Hepatocyte (in vitro differentiated cells): ENCODE data around the gene LRMDA. TPM values are rescaled to one million over a fixed set of nuclear protein-coding genes. Genes with fewer than 3 reads are reported as not detected.

Source experiments
- DNase-seq: peaks from one replicate; pipeline ENCODE4 v3.0.0-alpha.2; 2016; ENCODE audit warnings: low spot score
- H2AFZ ChIP-seq: fragments of 200-600 bp; sonication (generic); 2 replicates; pipeline ENCODE4 v1.6.0; 2016; ENCODE audit warnings: antibody characterized with exemption, mild to moderate bottlenecking
- H3K27ac ChIP-seq: fragments of 200-600 bp; sonication (generic); 2 replicates; pipeline ENCODE4 v1.5.1; 2016; ENCODE audit warnings: mild to moderate bottlenecking
- H3K27me3 ChIP-seq: fragments of 200-600 bp; sonication (generic); 2 replicates; pipeline ENCODE4 v1.6.1; 2016
- H3K36me3 ChIP-seq: fragments of 200-600 bp; sonication (generic); replicated peaks from 2 replicates; pipeline ENCODE4 v1.5.1; 2016; ENCODE audit warnings: low read depth; ENCODE audit not compliant: insufficient read depth
- H3K4me1 ChIP-seq: fragments of 200-600 bp; sonication (generic); 2 replicates; pipeline ENCODE4 v1.5.1; 2016; ENCODE audit warnings: mild to moderate bottlenecking, moderate library complexity; ENCODE audit not compliant: insufficient read depth
- H3K4me2 ChIP-seq: fragments of 200-600 bp; sonication (generic); 2 replicates; pipeline ENCODE4 v1.6.0; 2016
- H3K4me3 ChIP-seq: fragments of 200-600 bp; sonication (generic); 2 replicates; pipeline ENCODE4 v1.5.1; 2016; ENCODE audit warnings: mild to moderate bottlenecking
- H3K79me2 ChIP-seq: fragments of 200-600 bp; sonication (generic); 2 replicates; pipeline ENCODE4 v1.6.0; 2017; ENCODE audit warnings: mild to moderate bottlenecking
- H3K9me2 ChIP-seq: fragments of 200-600 bp; sonication (generic); replicated peaks from 2 replicates; pipeline ENCODE4 v1.6.0; 2017; ENCODE audit warnings: mild to moderate bottlenecking; ENCODE audit not compliant: insufficient read depth
- H3K9me3 ChIP-seq: fragments of 200-600 bp; sonication (generic); 2 replicates; pipeline ENCODE4 v1.5.1; 2016; ENCODE audit warnings: low read depth, mild to moderate bottlenecking
- H4K20me1 ChIP-seq: fragments of 200-600 bp; sonication (generic); 2 replicates; pipeline ENCODE4 v1.6.0; 2016; ENCODE audit warnings: mild to moderate bottlenecking; ENCODE audit not compliant: insufficient read depth, poor library complexity, severe bottlenecking
- EZH2 ChIP-seq: fragments of 200-600 bp; sonication (generic); IDR thresholded peaks from 2 replicates; pipeline ENCODE4 v1.6.1; 2016; ENCODE audit warnings: antibody characterized with exemption, mild to moderate bottlenecking, borderline replicate concordance
- EZH2phosphoT487 ChIP-seq: fragments of 200-600 bp; sonication (generic); IDR thresholded peaks from one replicate; pipeline ENCODE4 v1.6.1; 2018; ENCODE audit warnings: antibody characterized with exemption, mild to moderate bottlenecking, low read depth, moderate library complexity; ENCODE audit not compliant: unreplicated experiment, severe bottlenecking
- WGBS: methylation state at CpG from one replicate; pipeline ENCODE4 v1.1.6; 2016; ENCODE audit warnings: low lambda C conversion rate; ENCODE audit errors: missing lambda C conversion rate; 5-methylcytosine and 5-hydroxymethylcytosine counted together
- polyA plus RNA-seq: library from polyadenylated mRNA; unstranded; fragments of >200 nt; fragmentation: Nextera tagmentation; extraction: Ambion mirVana; gene quantifications from 2 replicates; pipeline ENCODE4 v1.2.1, GENCODE V29; 2016
- total RNA-seq: library from RNA; depleted of rRNA; stranded (reverse); fragments of >200 nt; gene quantifications from 2 replicates; pipeline ENCODE4 v1.2.3, GENCODE V29; 2014
- TF ChIP-seq, protein P1 (sequence below): fragments of 200-600 bp; sonication (generic); IDR thresholded peaks from 2 replicates; pipeline ENCODE4 v1.5.1; 2016; ENCODE audit warnings: antibody characterized with exemption, mild to moderate bottlenecking; ENCODE audit not compliant: poor library complexity

LRMDA gene
- total and polyA plus RNA-seq, 2 experiments from 2014 or later: 5.6 to 15.7 TPM

DNA sequence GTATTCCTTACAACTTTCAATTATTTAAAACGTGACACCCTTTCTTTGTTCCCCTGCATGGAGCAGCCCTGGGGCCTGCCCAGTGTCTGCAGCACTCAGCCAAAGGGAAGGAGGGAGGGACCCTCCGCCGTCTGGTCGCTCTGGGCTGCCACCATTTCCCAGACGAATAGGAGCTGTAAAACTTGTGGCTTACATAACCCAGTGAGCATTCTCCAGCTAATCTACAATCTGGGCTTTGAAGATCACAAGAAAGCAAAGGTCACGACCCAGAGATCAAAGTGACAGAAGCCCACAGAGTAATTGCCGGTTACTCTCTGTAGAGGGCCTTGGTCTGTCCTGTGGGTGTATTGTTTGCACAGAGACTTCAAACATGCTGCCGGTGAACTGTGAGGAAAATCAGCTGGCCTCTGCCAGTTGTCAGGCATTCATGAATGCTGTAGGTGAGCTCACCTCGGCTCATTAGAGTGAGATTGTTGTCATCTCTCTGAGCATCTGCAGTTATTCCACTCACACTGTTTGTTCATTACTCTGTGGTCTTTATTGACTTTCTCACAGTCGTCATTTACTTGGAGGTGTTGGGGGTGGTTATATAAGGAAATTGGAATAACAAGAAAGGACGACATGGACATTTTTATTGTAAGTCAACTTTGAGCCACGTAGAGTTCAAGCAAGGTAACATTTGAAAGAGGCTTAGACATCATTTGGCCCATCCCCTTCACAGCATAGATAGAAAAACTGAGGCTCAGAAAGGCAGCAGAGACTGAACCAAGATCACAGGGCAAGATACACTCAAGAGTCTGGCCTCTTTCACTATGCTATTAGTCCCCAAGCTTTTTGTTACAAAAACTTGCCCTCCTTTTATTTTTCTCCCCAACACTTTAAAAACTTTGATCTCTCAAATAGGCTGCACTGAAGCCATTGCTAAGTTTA lies 619.8 kb downstream of the LRMDA start:
- no peaks in the 10 kb centered on the region for H3K9me2 ChIP-seq
- peak overlapping the region; percentile 3 for H3K4me2 ChIP-seq
- WGBS: 19% methylated on average over 12 of the region's 12 CpGs
- TF ChIP-seq, protein P1, sequence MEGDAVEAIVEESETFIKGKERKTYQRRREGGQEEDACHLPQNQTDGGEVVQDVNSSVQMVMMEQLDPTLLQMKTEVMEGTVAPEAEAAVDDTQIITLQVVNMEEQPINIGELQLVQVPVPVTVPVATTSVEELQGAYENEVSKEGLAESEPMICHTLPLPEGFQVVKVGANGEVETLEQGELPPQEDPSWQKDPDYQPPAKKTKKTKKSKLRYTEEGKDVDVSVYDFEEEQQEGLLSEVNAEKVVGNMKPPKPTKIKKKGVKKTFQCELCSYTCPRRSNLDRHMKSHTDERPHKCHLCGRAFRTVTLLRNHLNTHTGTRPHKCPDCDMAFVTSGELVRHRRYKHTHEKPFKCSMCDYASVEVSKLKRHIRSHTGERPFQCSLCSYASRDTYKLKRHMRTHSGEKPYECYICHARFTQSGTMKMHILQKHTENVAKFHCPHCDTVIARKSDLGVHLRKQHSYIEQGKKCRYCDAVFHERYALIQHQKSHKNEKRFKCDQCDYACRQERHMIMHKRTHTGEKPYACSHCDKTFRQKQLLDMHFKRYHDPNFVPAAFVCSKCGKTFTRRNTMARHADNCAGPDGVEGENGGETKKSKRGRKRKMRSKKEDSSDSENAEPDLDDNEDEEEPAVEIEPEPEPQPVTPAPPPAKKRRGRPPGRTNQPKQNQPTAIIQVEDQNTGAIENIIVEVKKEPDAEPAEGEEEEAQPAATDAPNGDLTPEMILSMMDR: no peak
- TF ChIP-seq EZH2phosphoT487 (no peak), EZH2 (no peak)
- H3K79me2 ChIP-seq: no peaks in the 10 kb centered on the region
- no peaks in the 10 kb centered on the region for H4K20me1 ChIP-seq
- H3K27me3 ChIP-seq: no peaks in the 10 kb centered on the region
- H3K4me1 ChIP-seq: peaks cover 16% of the 10 kb centered on the region
- no peak overlapping the region for H3K4me3 ChIP-seq
- H3K27ac ChIP-seq: peak overlapping the region; percentile 32
- H2AFZ ChIP-seq: no peak overlapping the region
- no peaks in the 10 kb centered on the region for H3K36me3 ChIP-seq
- no peaks in the 10 kb centered on the region for H3K9me3 ChIP-seq
- peak; percentile 64 for DNase-seq

DNA sequence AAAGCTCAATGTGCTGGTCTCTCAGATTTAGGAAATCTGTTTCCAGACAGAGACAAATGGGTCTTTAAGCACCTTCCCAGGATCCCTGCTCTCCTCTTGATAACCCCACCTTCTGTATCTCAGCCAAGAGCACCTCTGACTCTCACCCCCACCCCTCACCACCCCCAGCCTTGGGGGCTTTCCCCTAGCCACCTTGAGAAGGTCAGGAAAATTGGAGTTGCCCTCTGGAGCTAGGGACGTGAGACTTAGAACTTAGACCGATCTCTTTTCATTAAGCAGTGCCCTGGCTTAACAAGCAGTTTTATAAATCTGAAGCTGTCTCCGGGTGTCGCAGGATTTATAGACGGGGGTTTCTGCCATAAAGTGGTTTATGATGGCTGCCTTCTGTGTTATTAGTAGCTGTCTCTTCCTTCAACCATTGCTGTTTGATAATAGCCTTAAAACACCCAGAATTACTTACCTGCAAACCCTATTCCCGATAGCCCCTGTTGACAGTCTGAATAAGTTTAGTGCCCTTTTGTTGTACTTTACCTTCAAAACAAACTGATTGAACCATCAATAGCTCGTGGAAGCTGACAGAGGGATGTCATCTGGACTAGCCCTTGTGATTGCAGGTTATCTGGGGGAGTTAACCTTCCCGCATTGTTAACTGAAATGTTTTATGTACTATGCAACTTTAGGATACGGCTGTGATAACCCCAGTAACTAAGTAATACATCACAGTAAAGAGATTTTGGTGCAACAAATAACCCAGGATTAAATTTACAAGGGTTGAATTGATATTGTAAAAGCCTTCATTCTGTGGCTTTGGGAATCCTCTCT lies 621.5 kb downstream of the LRMDA start:
- no peak for DNase-seq
- H3K27me3 ChIP-seq: no peaks in the 10 kb centered on the region
- no peak overlapping the region for H3K4me3 ChIP-seq
- peaks cover 16% of the 10 kb centered on the region for H3K4me1 ChIP-seq
- no peak overlapping the region for H2AFZ ChIP-seq
- no peaks in the 10 kb centered on the region for H4K20me1 ChIP-seq
- no peak overlapping the region for H3K27ac ChIP-seq
- no peaks in the 10 kb centered on the region for H3K9me3 ChIP-seq
- H3K79me2 ChIP-seq: no peaks in the 10 kb centered on the region
- H3K4me2 ChIP-seq: peak overlapping the region; percentile 13
- H3K36me3 ChIP-seq: no peaks in the 10 kb centered on the region
- 16% methylated on average over 9 of the region's 9 CpGs for WGBS
- H3K9me2 ChIP-seq: no peaks in the 10 kb centered on the region
- TF ChIP-seq, protein P1: no peak
- TF ChIP-seq EZH2phosphoT487 (no peak), EZH2 (no peak)

DNA sequence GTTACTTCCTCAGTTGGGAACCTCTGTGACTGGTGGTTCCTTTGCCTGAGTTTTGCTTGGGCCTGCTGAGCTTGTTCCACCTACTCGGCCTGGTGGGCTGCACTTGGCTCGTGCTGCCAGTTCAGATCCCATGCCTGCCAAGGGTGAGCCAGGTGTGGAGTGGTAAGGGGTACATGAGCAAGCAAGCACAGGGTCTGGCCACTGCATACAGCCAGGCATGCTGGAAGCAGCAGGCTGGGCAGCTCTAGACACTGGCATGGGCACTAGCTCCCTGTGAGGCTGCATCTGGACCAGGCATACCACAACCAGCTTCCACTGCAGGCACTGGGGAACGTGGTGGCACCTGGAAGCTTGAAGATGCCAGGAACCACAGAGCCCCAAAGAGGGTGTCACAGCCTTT lies 624.0 kb downstream of the LRMDA start:
- no peak overlapping the region for H3K4me3 ChIP-seq
- TF ChIP-seq EZH2phosphoT487: no peak
- TF ChIP-seq, protein P1: no peak
- no peak for TF ChIP-seq EZH2
- WGBS: 94% methylated on average over 3 of the region's 3 CpGs

More for the DNA sequence above, 624.0 kb downstream of the LRMDA start:
- H3K4me2 ChIP-seq: no peak overlapping the region
- no peak overlapping the region for H3K27ac ChIP-seq
- no peaks in the 10 kb centered on the region for H3K79me2 ChIP-seq
- H3K9me3 ChIP-seq: no peaks in the 10 kb centered on the region
- H2AFZ ChIP-seq: no peak overlapping the region
- H3K36me3 ChIP-seq: no peaks in the 10 kb centered on the region
- H3K27me3 ChIP-seq: no peaks in the 10 kb centered on the region
- no peak for DNase-seq
- H3K4me1 ChIP-seq: peaks cover 14% of the 10 kb centered on the region
- H4K20me1 ChIP-seq: no peaks in the 10 kb centered on the region
- H3K9me2 ChIP-seq: no peaks in the 10 kb centered on the region
